ENCODE results near the gene LGI1. TPM values are rescaled to one million over a fixed set of nuclear protein-coding genes. Genes with fewer than 3 reads are reported as not detected.

The LGI1 gene
- total and polyA plus RNA-seq, 3 experiments from 2014 or later: not detected

Other genes with a start within 250 kb of the LGI1 start
- not detected for gene FFAR4, start 191.3 kb upstream of the LGI1 start, total RNA-seq
- not detected for gene FFAR4, start 191.3 kb upstream of the LGI1 start, polyA plus RNA-seq
- not detected for gene RBP4, start 156.7 kb upstream of the LGI1 start, total RNA-seq
- not detected for gene RBP4, start 156.7 kb upstream of the LGI1 start, polyA plus RNA-seq
- not detected for gene PDE6C, start 145.4 kb upstream of the LGI1 start, total RNA-seq
- gene PDE6C, start 145.4 kb upstream of the LGI1 start, polyA plus RNA-seq: not detected
- 10 to 100 TPM in 1 of 2 experiments, 1 to 10 TPM in 1; 9.8 to 12.7 TPM for gene FRA10AC1, start 55.3 kb upstream of the LGI1 start, total RNA-seq
- gene FRA10AC1, start 55.3 kb upstream of the LGI1 start, polyA plus RNA-seq: 7.8 TPM
- 1 to 10 TPM; 4.6 to 4.7 TPM for gene SLC35G1, start 136.0 kb downstream of the LGI1 start, total RNA-seq
- 2.4 TPM for gene SLC35G1, start 136.0 kb downstream of the LGI1 start, polyA plus RNA-seq
- not detected for gene PLCE1, start 236.0 kb downstream of the LGI1 start, total RNA-seq
- 0.14 TPM for gene PLCE1, start 236.0 kb downstream of the LGI1 start, polyA plus RNA-seq